ENCODE measurements around the gene RIMBP2. TPM values are rescaled to one million over a fixed set of nuclear protein-coding genes. Genes with fewer than 3 reads are reported as not detected.

The RIMBP2 gene
- total and polyA plus RNA-seq, 9 of the 15 experiments (the other 6 are each of a cell fraction or from before 2014, with no cell fraction given): not detected

GRCh38 chr12:130608132-130608531, 108.0 kb downstream of the RIMBP2 start:
- no peak overlapping the region for H3K9ac ChIP-seq (ENCODE audit: insufficient read depth in 1 of 2, low read depth in 2 of 2, low read length in 2 of 2)
- in situ Hi-C loops (cut with MboI) (no loop called here), intact Hi-C loops (cut with micrococcal nuclease) (no loop called here)
- ATAC-seq (no peak), FAIRE-seq (no peak), DNase-seq (ENCODE audit: extremely low read depth in 1 of 4, low spot score in 3 of 4) (no peak)
- H3K79me2 ChIP-seq (ENCODE audit: control insufficient read depth, insufficient read depth, low read length): no peaks in the 10 kb centered on the region
- H4K20me1 ChIP-seq (replicated peaks; ENCODE audit: control insufficient read depth, insufficient read depth, low read length): no peaks in the 10 kb centered on the region
- no peaks in the 10 kb centered on the region for H3K36me3 ChIP-seq (ENCODE audit: control insufficient read depth, insufficient read depth, low read length)
- H3K4me3 ChIP-seq: no peak overlapping the region
- H3K4me1 ChIP-seq (replicated peaks in 1 of 2; ENCODE audit: control insufficient read depth in 2 of 2, insufficient read depth in 2 of 2, low read length in 2 of 2): no peaks in the 10 kb centered on the region
- peaks cover 28 to 79% of the 10 kb centered on the region in 2 experiments for H3K27me3 ChIP-seq (ENCODE audit: control insufficient read depth in 2 of 2, insufficient read depth in 2 of 2, low read length in 2 of 2)
- TF ChIP-seq BRF2 (IDR thresholded peaks at IDR 0.05; ENCODE audit: borderline replicate concordance, insufficient read depth, insufficient read length) (no peak), ZNF280B (CRISPR knock-in tag; IDR thresholded peaks at IDR 0.05) (no peak), RBM15 (IDR thresholded peaks at IDR 0.05; ENCODE audit: insufficient read depth, low read length) (no peak), ZMIZ1 (IDR thresholded peaks at IDR 0.05; ENCODE audit: low read depth in 2 of 2, low read length in 2 of 2) (no peak), RUNX1 (IDR thresholded peaks at IDR 0.05; ENCODE audit: low read depth) (no peak), THAP7 (CRISPR knock-in tag; IDR thresholded peaks at IDR 0.05) (no peak), FOS (IDR thresholded peaks at IDR 0.05; ENCODE audit: extremely low read depth, insufficient read length) (no peak), SIX5 (IDR thresholded peaks at IDR 0.05; ENCODE audit: borderline replicate concordance in 1 of 2, insufficient read depth in 1 of 2, low read depth in 1 of 2, low read length in 2 of 2) (no peak), FOXA1 (IDR thresholded peaks at IDR 0.05; ENCODE audit: borderline replicate concordance) (no peak), ZNF184 (CRISPR knock-in tag; IDR thresholded peaks at IDR 0.05) (no peak), FIP1L1 (IDR thresholded peaks at IDR 0.05; ENCODE audit: low read depth, low read length, poor library complexity, severe bottlenecking) (no peak), CREM (IDR thresholded peaks at IDR 0.05; ENCODE audit: low read depth) (no peak)
- H3K9me1 ChIP-seq (ENCODE audit: control insufficient read depth, insufficient read depth, low read length): no peaks in the 10 kb centered on the region
- ChIA-PET CTCF (ENCODE audit: low intra/inter-chr PET ratio) (no interaction called here), POLR2A (interaction anchor here (1.0 kb wide), 1 partner anchor 221 kb away, joined by 4 read pairs; no protein-coding TSS in a partner anchor)
- H3K4me2 ChIP-seq (ENCODE audit: insufficient read depth, low read length): no peak overlapping the region
- no peak overlapping the region for H3K27ac ChIP-seq (ENCODE audit: extremely low read depth, low read depth, low read length)
- WGBS (ENCODE audit: insufficient coverage, low coverage, missing lambda C conversion rate): 0% methylated on average over 5 of the region's 5 CpGs
- no peaks in the 10 kb centered on the region for H3K9me3 ChIP-seq (replicated peaks; ENCODE audit: control insufficient read depth, insufficient read depth, low read depth, low read length)
- no TSS peak for BruUV-seq (replicated peaks)
- no peak overlapping the region for H2AFZ ChIP-seq (ENCODE audit: low read depth, low read length)

Data from K562 (cell line).